HuH-7.5 (cell line): ENCODE measurements around the gene SOBP.

ENCODE experiments used
- DNase-seq: peaks from one replicate; pipeline ENCODE4 v3.0.0; 2011; ENCODE audit warnings: low spot score

Gene SOBP

GRCh38 chr6:107639511-107639910, 149.6 kb downstream of the SOBP start:
- no peak for DNase-seq

GRCh38 chr6:107641071-107641470, 151.2 kb downstream of the SOBP start:
- DNase-seq, result no peak

- DNase-seq, result no peak
These were observed 151.6 kb downstream of the SOBP start for GRCh38 chr6:107641500-107641941.

GRCh38 chr6:107642095-107642860, 152.4 kb downstream of the SOBP start:
- no peak for DNase-seq

- no peak for DNase-seq
These were observed 153.0 kb downstream of the SOBP start for GRCh38 chr6:107642861-107643328.

GRCh38 chr6:107644513-107644912, 154.6 kb downstream of the SOBP start:
- no peak for DNase-seq

- DNase-seq, result no peak
These were observed 155.8 kb downstream of the SOBP start for GRCh38 chr6:107645740-107646139.

GRCh38 chr6:107646176-107646575, 156.3 kb downstream of the SOBP start:
- DNase-seq, result no peak

- no peak for DNase-seq
These were observed 157.0 kb downstream of the SOBP start for GRCh38 chr6:107646776-107647438.

GRCh38 chr6:107647439-107647948, 157.6 kb downstream of the SOBP start:
- DNase-seq, result no peak

GRCh38 chr6:107648983-107649382, 159.1 kb downstream of the SOBP start:
- DNase-seq, result no peak

GRCh38 chr6:107652526-107653182, 162.7 kb downstream of the SOBP start:
- no peak for DNase-seq

- DNase-seq, result no peak
These were observed 163.3 kb downstream of the SOBP start for GRCh38 chr6:107653183-107653580.

- DNase-seq, result no peak
These were observed 164.0 kb downstream of the SOBP start for GRCh38 chr6:107653861-107654394.

- no peak for DNase-seq
These were observed 164.8 kb downstream of the SOBP start for GRCh38 chr6:107654764-107655163.

- DNase-seq, result no peak
These were observed 165.3 kb downstream of the SOBP start for GRCh38 chr6:107655245-107655644.

GRCh38 chr6:107655864-107656263, 165.9 kb downstream of the SOBP start:
- no peak for DNase-seq

GRCh38 chr6:107656401-107656800, 166.5 kb downstream of the SOBP start:
- no peak for DNase-seq

GRCh38 chr6:107656883-107657282, 167.0 kb downstream of the SOBP start:
- no peak for DNase-seq

GRCh38 chr6:107657373-107657754, 167.4 kb downstream of the SOBP start:
- DNase-seq, result no peak

GRCh38 chr6:107657755-107658461, 168.0 kb downstream of the SOBP start:
- DNase-seq, result no peak
